Endothelial cell of umbilical vein (primary cell): ENCODE measurements around the gene SCAPER. TPM values are rescaled to one million over a fixed set of nuclear protein-coding genes. Genes with fewer than 3 reads are reported as not detected.
"Not testable (repeated sequence)": the region's sequence is repeated elsewhere in the genome, so short reads cannot be mapped to it uniquely, and the experiment has no call there.

Experiments used
- BruUV-seq: library from RNA; stranded (reverse); fragments of 400-500 nt; replicated peaks from 2 replicates; lab custom pipeline; 2021; lab: Mats Ljungman, UMichigan
- CTCF ChIA-PET: fragments of 300-600, 350-600 bp; sonication (Branson Sonifier 250); formaldehyde crosslinking; loops from one replicate; lab custom pipeline; 2021; ENCODE audit warnings: antibody characterized with exemption, inconsistent platforms; lab: Charles Lee
- POLR2A ChIA-PET: fragments of 300-600, 350-600 bp; sonication (Branson Sonifier 250); formaldehyde crosslinking; loops from one replicate; lab custom pipeline; 2021; ENCODE audit warnings: antibody characterized with exemption, inconsistent platforms; lab: Charles Lee
- DNase-seq: peaks from one replicate; pipeline ENCODE4 v3.0.0-alpha.2; 2011; ENCODE audit warnings: low read depth, low spot score
- FAIRE-seq: peaks from 2 replicates; lab custom pipeline; 2011; peaks lifted over from hg19 to GRCh38; lab: Jason Lieb, UNC
- H2AFZ ChIP-seq: 2 replicates; pipeline ENCODE4 v1.6.0; 2012; ENCODE audit warnings: low read depth, low read length, control low read depth, inconsistent platforms
- H3K27ac ChIP-seq: 2 replicates; pipeline ENCODE4 v1.5.1; 2011; ENCODE audit warnings: low read depth, mild to moderate bottlenecking, control low read depth, low read length, moderate library complexity; ENCODE audit not compliant: insufficient read depth
- H3K27me3 ChIP-seq, 2 experiments: 2 replicates each; pipeline versions ENCODE4 v1.6.0 to v1.6.1; 2011; ENCODE audit warnings: low read length in 2 of 2, mixed read lengths in 1 of 2; ENCODE audit not compliant: control insufficient read depth in 2 of 2, insufficient read depth in 2 of 2
- H3K36me3 ChIP-seq, 2 experiments: 2 replicates in 1 of 2; 3 replicates in 1 of 2; pipeline ENCODE4 v1.5.1; 2011; ENCODE audit warnings: low read length in 2 of 2, mild to moderate bottlenecking in 1 of 2, moderate library complexity in 1 of 2; ENCODE audit not compliant: control insufficient read depth in 2 of 2, insufficient read depth in 2 of 2; ENCODE audit errors: extremely low read depth in 1 of 2
- H3K4me1 ChIP-seq: 3 replicates; pipeline ENCODE4 v1.5.1; 2011; ENCODE audit warnings: mild to moderate bottlenecking, low read length; ENCODE audit not compliant: control insufficient read depth, insufficient read depth; ENCODE audit errors: extremely low read depth
- H3K4me2 ChIP-seq: 2 replicates; pipeline ENCODE4 v1.6.1; 2011; ENCODE audit warnings: low read length, control low read depth, mixed read lengths; ENCODE audit not compliant: insufficient read depth
- H3K4me3 ChIP-seq, 3 experiments: fragments of 200-600 bp in 1 of 3; sonication (generic), shearing (Covaris generic) in 1 of 3; replicated peaks in 1 of 3; 2 replicates each; pipeline ENCODE4 v1.5.1; 2011 to 2016; ENCODE audit warnings: control low read depth in 3 of 3, low read length in 3 of 3, mild to moderate bottlenecking in 2 of 3, inconsistent platforms in 1 of 3, low read depth in 1 of 3, moderate library complexity in 1 of 3; ENCODE audit not compliant: insufficient read depth in 1 of 3
- H3K79me2 ChIP-seq: 2 replicates; pipeline ENCODE4 v1.6.0; 2012; ENCODE audit warnings: low read length, inconsistent platforms; ENCODE audit not compliant: control insufficient read depth, insufficient read depth
- H3K9ac ChIP-seq: replicated peaks from 2 replicates; pipeline ENCODE3; 2011; ENCODE audit warnings: low read length, control low read depth; ENCODE audit not compliant: insufficient read depth; ENCODE audit errors: extremely low read depth
- H3K9me1 ChIP-seq: replicated peaks from 3 replicates; pipeline ENCODE4 v1.6.0; 2011; ENCODE audit warnings: mild to moderate bottlenecking, low read length; ENCODE audit not compliant: control insufficient read depth, insufficient read depth; ENCODE audit errors: extremely low read depth
- H3K9me3 ChIP-seq: replicated peaks from 2 replicates; pipeline ENCODE4 v1.5.1; 2012; ENCODE audit warnings: low read length, inconsistent platforms; ENCODE audit not compliant: control insufficient read depth, insufficient read depth
- H4K20me1 ChIP-seq: replicated peaks from 2 replicates; pipeline ENCODE3; 2011; ENCODE audit warnings: mild to moderate bottlenecking, low read length; ENCODE audit not compliant: control insufficient read depth, insufficient read depth; ENCODE audit errors: extremely low read depth
- GATA2 ChIP-seq: IDR thresholded peaks from 2 replicates; pipeline ENCODE4 v1.7.0; 2011; ENCODE audit warnings: low read depth, mild to moderate bottlenecking, moderate library complexity, mixed read lengths, low read length; ENCODE audit not compliant: insufficient read length, insufficient read depth
- MAX ChIP-seq: IDR thresholded peaks from 2 replicates; pipeline ENCODE4 v1.6.1; 2011; ENCODE audit not compliant: insufficient read depth, insufficient read length
- MYC ChIP-seq: IDR thresholded peaks from one replicate; pipeline ENCODE4 v1.6.1; 2011; ENCODE audit warnings: mild to moderate bottlenecking, low read depth, low read length
- POLR2AphosphoS5 ChIP-seq: IDR thresholded peaks from 2 replicates; pipeline ENCODE4 v1.6.1; 2012; ENCODE audit warnings: low read depth, mild to moderate bottlenecking, control low read depth, low read length, moderate library complexity; ENCODE audit not compliant: insufficient read depth
- dilution Hi-C: fragments of 300-500 bp; cut with MboI; formaldehyde crosslinking; loops from one replicate; pipeline ENCODE4 v1.15.0; 2019; ENCODE audit warnings: low sequenced_read_pairs; ENCODE audit not compliant: extremely low pct_ligation_motif_present
- intact Hi-C: fragments of 100-400 bp; cut with micrococcal nuclease; formaldehyde crosslinking; loops from one replicate; pipeline ENCODE4 v1.10.0; 2022
- polyA plus RNA-seq, 4 experiments: library from polyadenylated mRNA; depleted of rRNA in 3 of 4; stranded (reverse) in 3 of 4; unstranded in 1 of 4; fragments of >200 nt; gene quantifications; 2 replicates each; pipeline versions ENCODE4 v1.2.1 to v1.2.3, GENCODE V29; 2011 to 2012; ENCODE audit warnings: missing spikeins in 1 of 4
- total RNA-seq: library from RNA; stranded (reverse); gene quantifications from 2 replicates; pipeline ENCODE4 v1.2.3, GENCODE V29; 2021

SCAPER gene
- total and polyA plus RNA-seq, 2 donors (not counting 3 experiments of a cell fraction or from before 2014, with no cell fraction given): 2.7 to 12.7 TPM

DNA sequence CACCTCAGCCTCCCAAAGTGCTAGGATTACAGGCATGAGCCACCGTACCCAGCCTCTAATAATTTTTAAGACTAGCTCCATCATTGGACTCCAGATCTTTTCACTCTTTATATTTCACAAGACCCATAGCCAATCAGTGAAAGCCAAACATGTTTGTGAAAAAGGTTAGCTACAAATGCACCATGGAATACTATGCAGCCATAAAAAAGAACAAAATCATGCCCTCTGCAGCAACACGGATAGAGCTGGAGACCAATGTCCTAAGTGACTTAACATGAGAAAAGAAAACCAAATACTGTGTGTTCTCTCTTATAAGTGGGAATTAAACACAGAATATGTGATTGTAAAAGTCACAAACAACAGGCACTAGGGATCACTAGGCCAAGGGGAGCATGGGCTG is 3.2 kb downstream of the SCAPER start:
- dilution Hi-C loops: no loop called here
- H3K4me2 ChIP-seq: no peak overlapping the region
- POLR2A ChIA-PET: no interaction called here

DNA sequence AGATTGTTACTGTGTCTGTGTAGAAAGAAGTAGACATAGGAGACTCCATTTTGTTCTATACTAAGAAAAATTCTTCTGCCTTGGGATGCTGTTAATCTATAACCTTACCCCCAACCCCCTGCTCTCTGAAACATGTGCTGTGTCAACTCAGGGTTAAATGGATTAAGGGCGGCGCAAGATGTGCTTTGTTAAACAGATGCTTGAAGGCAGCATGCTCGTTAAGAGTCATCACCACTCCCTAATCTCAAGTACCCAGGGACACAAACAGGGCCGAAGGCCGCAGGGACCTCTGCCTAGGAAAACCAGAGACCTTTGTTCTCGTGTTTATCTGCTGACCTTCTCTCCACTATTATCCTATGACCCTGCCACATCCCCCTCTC is 5.2 kb downstream of the SCAPER start:
- CTCF ChIA-PET, intact Hi-C loops, dilution Hi-C loops, FAIRE-seq, H3K9ac ChIP-seq, H3K27me3 ChIP-seq, H3K9me1 ChIP-seq, H3K27ac ChIP-seq, H4K20me1 ChIP-seq, H3K4me2 ChIP-seq, BruUV-seq, POLR2A ChIA-PET, H3K36me3 ChIP-seq, H2AFZ ChIP-seq, H3K4me3 ChIP-seq, H3K79me2 ChIP-seq, DNase-seq, H3K9me3 ChIP-seq, H3K4me1 ChIP-seq: not testable (repeated sequence)

More for the DNA sequence above, 3.2 kb downstream of the SCAPER start:
- Histone ChIP-seq H4K20me1 (no peaks in the 10 kb centered on the region), H3K9ac (no peak overlapping the region), H3K27me3 (no peaks in the 10 kb centered on the region), H3K9me1 (no peaks in the 10 kb centered on the region), H3K79me2 (peaks cover 1% of the 10 kb centered on the region), H3K27ac (no peak overlapping the region), H2AFZ (no peak overlapping the region), H3K36me3 (no peaks in the 10 kb centered on the region), H3K4me3 (no peak overlapping the region), H3K9me3 (no peaks in the 10 kb centered on the region), H3K4me1 (peaks cover 12% of the 10 kb centered on the region)
- TF ChIP-seq POLR2AphosphoS5: no peak
- TF ChIP-seq GATA2: no peak
- TF ChIP-seq MYC: no peak
- TF ChIP-seq MAX: no peak
- intact Hi-C loops: no loop called here
- FAIRE-seq (no peak), DNase-seq (no peak)
- CTCF ChIA-PET: no interaction called here
- no TSS peak for BruUV-seq

GRCh38 chr15:76899176-76899930 is 5.8 kb downstream of the SCAPER start:
- DNase-seq, H3K27ac ChIP-seq, H4K20me1 ChIP-seq, H3K9me1 ChIP-seq, H3K9me3 ChIP-seq, FAIRE-seq, H3K27me3 ChIP-seq, dilution Hi-C loops, H3K36me3 ChIP-seq, H3K4me1 ChIP-seq, H3K79me2 ChIP-seq, H3K4me2 ChIP-seq, H3K4me3 ChIP-seq, CTCF ChIA-PET, BruUV-seq, intact Hi-C loops, POLR2A ChIA-PET, H3K9ac ChIP-seq, H2AFZ ChIP-seq: not testable (repeated sequence)
